T-helper 2 cell treated with Interferon-gamma antibody and Interleukin-4, amounts not matched to agents 100 ng/mL and 5 ng/mL, for 36 hours (primary cell): ENCODE measurements around the gene KRTAP4-6. TPM values are rescaled to one million over a fixed set of nuclear protein-coding genes. Genes with fewer than 3 reads are reported as not detected.
"Not testable (repeated sequence)": the region's sequence is repeated elsewhere in the genome, so short reads cannot be mapped to it uniquely, and the experiment has no call there.

ENCODE experiments used
- intact Hi-C: fragments of 100-400 bp; cut with micrococcal nuclease; formaldehyde crosslinking; loops from one replicate; pipeline ENCODE4 v1.15.1; 2023
- total RNA-seq: library from RNA; stranded (reverse); gene quantifications from 2 replicates; pipeline ENCODE4 v1.2.3, GENCODE V29; 2022

KRTAP4-6 gene
- total RNA-seq, 1 donor from 2014 or later: not detected

GRCh38 chr17:41147531-41148204 lies 7.3 kb upstream of the KRTAP4-6 start:
- intact Hi-C loops: no loop called here

DNA sequence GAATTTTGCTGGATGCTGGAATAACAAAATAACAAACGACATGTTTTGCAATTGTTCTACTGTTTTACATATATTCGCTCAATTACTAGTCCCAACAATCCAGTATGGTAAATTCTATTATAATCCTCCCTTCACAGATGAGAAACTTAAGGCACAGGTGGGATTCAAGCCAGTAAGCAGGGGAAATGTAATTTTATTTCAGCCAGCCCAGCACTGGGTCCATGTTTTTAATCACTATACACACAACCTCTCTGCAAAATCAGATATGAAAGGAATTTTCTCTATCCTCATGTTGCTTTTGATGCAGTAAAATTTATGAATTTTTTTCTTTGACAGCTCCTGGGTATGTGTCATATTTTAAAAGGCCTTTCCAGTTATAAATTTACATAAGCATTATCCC lies 4.9 kb upstream of the KRTAP4-6 start:
- intact Hi-C loops: no loop called here

- intact Hi-C loops: no loop called here
Measured at GRCh38 chr17:41144846-41145245, 4.5 kb upstream of the KRTAP4-6 start.

GRCh38 chr17:41141361-41141760 lies 1.0 kb upstream of the KRTAP4-6 start:
- intact Hi-C loops: no loop called here

- intact Hi-C loops: not testable (repeated sequence)
Measured at GRCh38 chr17:41139865-41140264, 479 bp downstream of the KRTAP4-6 start.

GRCh38 chr17:41133880-41134735 lies 6.2 kb downstream of the KRTAP4-6 start:
- intact Hi-C loops: no loop called here

GRCh38 chr17:41131979-41132378 lies 8.4 kb downstream of the KRTAP4-6 start:
- intact Hi-C loops: no loop called here

DNA sequence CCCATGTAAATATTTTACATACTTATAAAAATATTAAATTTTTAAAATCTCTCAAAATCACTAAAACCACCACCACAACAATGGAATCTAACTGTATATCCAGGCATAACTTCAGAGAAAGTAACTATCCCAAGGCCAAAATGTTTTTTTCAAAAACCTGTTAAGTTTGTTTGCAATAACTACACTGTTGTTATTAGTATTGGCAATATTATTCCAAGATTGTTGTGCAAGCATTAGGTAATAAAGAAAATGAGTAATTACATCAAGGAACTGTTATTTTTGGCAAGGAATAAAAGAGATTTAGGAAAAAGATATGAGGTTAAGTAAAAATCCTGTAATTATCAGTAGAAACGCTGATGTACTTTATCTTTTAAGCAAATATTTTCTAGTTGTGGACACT lies 13.0 kb downstream of the KRTAP4-6 start:
- intact Hi-C loops: no loop called here

- intact Hi-C loops: no loop called here
Measured at GRCh38 chr17:41126412-41126811, 13.9 kb downstream of the KRTAP4-6 start.

DNA sequence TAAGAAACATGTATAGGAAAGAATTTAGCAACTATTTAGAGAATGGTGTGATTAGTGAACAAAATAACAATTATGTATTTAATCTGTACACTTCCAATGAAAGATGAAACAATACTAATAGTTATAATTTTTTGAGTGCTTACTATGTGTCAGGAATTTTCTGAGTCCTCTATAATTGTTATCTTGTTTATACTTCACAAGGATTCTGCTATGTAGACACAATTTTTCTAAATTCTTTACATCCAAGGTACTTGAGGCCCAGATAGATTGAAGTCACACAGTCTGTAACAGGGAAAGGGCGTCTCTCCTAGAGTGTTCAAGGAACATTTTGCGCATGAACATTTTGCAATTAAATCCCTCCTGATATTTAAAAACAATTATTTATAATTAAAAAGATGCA lies 15.3 kb downstream of the KRTAP4-6 start:
- intact Hi-C loops: no loop called here

- intact Hi-C loops: not testable (repeated sequence)
Measured at GRCh38 chr17:41123991-41124371, 16.4 kb downstream of the KRTAP4-6 start, which contains the start of gene KRTAP4-12. Gene KRTAP4-12 (minus strand): TSS chr17:41124182. CDS start chr17:41124122, 60 bp downstream.

- intact Hi-C loops: not testable (repeated sequence)
Measured at GRCh38 chr17:41123292-41123990, 16.9 kb downstream of the KRTAP4-6 start.

- intact Hi-C loops: no loop called here
Measured at GRCh38 chr17:41121742-41122141, 18.6 kb downstream of the KRTAP4-6 start.

DNA sequence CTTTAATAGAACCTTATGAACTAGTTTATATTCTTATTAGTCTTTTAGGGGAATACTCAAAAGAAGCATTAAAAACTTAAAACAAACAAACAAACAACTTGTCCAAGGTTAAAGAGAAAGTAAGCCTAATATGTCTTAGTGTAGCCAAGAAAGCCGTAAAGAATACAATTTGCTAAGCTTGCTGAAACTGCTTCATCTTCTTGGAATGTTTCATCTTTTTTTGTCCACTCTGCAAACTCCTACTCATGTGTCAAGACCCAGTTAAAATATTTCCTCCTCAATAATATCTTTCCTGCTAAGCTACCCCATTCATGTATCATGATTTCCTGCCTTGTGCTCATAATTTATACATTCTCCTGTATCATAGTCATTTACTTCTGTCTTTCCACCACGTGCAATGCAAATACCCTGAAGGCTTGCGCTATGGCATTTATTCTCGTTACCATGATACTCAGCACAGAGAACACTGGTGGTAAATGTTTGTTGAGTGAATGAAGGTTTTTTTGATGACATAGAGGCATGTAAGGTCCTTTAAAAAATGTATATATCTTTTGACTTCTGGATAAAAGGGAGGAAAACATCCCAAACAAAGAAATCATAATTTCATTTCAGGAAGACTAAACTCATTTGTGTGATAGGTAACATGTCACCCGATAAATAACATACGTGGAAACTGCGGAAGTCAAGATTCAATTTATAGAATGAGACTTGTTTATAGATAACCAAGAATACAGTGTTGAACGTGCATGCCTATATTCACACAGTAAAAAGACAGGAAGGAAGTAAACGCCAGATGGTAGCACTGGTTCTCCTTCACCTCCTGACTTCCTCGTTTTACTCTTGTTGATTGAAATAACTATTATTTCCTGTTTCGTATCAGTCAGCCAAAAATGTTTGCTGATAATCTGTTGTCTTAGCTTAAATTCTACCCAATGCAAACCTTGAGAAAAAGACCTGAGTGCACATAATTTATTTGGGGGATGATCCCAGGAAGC lies 20.4 kb downstream of the KRTAP4-6 start:
- intact Hi-C loops: not testable (repeated sequence)

GRCh38 chr17:41118721-41119120 lies 21.6 kb downstream of the KRTAP4-6 start:
- intact Hi-C loops: no loop called here

DNA sequence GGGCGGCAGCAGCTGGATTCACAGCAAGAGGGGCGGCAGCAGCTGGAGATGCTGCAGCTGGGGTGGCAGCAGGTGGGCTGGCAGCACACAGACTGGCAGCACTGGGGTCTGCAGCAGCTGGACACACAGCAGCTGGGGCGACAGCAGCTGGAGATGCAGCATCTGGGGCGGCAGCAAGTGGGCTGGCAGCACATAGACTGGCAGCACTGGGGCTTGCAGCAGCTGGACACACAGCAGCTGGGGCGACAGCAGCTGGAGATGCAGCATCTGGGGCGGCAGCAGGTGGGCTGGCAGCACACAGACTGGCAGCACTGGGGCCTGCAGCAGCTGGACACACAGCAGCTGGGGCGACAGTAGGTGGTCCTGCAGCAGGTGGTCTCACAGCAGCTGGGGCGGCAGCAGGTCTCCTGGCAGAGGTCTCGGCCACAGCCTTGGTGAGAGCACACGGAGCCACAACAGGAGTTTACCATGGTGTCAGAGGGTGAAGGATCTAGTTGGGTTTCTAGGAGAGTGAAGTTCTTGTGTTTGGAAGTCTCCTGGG lies 22.4 kb downstream of the KRTAP4-6 start, which contains the start of gene KRTAP4-11:
KRTAP4-11 (minus strand) TSS at position 528 of the 541 bp plus-strand sequence; CDS start at position 470, 58 bp downstream.
- intact Hi-C loops: not testable (repeated sequence)

DNA sequence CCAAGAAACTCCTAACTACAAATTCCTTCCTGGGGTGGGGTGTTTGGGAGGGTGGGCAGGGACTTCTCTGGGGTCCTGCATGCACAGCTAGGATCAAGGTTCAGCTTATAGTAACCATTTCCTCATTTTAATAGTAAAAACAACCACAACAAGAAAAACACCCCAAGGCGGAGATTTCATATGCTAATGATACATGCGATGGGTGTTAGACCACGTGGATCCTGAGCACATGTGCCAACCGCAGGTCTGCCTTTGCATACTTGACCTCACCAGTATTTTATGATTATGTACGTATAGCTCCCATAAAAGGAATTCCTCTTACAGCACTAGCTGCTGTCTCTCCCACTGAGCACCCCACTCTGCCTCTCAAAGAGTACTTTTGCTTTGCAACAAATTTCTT lies 24.0 kb downstream of the KRTAP4-6 start:
- intact Hi-C loops: no loop called here

DNA sequence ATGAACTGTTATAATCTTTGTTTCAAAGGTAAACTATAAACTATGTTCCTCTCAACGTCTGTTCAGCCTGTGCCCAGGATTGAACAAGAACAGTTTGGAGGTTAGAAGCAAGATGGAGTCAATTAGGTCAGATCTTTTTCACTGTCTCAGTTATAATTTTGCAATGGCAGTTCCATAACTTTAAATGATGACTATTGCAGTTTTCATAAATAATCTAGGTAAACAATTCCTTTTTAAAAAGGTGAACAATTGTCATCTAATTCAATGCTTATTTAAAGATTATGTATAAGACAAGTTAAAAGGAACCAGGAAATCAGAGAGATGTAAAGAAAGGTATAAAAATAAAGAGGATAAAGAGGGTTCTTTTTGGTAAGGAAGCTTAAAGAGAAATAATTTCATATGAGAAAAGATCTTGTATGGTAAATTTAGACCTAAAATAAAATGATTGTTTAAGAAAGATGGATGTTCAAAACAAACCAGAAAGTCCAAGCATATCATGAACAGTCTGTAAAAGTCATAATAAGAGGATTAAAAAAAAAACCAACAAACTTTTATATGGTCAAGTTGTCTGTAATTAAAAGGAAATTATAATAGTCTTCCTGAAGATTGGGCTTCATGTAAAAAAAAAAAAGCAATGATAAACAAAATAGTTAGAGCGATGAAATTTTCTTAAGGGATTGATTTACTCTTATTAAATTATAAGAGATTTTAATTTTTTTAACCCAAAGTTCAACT lies 29.0 kb downstream of the KRTAP4-6 start:
- intact Hi-C loops: no loop called here

- intact Hi-C loops: not testable (repeated sequence)
Measured at GRCh38 chr17:41108728-41109386, 31.5 kb downstream of the KRTAP4-6 start.
